Dendritic cell treated with granulocyte-macrophage colony-stimulating factor and Interleukin-4, amounts not matched to agents 40 ng/mL and 50 ng/mL, for 4 days (primary cell): ENCODE data around the gene RAP1A.

Source experiments
- H3K27ac Mint-ChIP-seq: one replicate; pipeline ENCODE4 v1.8.0; 2022; ENCODE audit warnings: mild to moderate bottlenecking, mixed read lengths
- H3K27me3 Mint-ChIP-seq: one replicate; pipeline ENCODE4 v1.8.0; 2022; ENCODE audit warnings: mild to moderate bottlenecking, mixed read lengths
- H3K36me3 Mint-ChIP-seq: one replicate; pipeline ENCODE4 v1.8.0; 2022; ENCODE audit warnings: low read depth, mixed read lengths
- H3K4me1 Mint-ChIP-seq: one replicate; pipeline ENCODE4 v1.8.0; 2022; ENCODE audit warnings: low read depth, mixed read lengths
- H3K4me3 Mint-ChIP-seq: one replicate; pipeline ENCODE4 v1.8.0; 2022; ENCODE audit warnings: mild to moderate bottlenecking, moderate library complexity, mixed read lengths
- H3K9me3 Mint-ChIP-seq: one replicate; pipeline ENCODE4 v1.8.0; 2022; ENCODE audit warnings: mixed read lengths
- intact Hi-C: fragments of 100-400 bp; cut with micrococcal nuclease; formaldehyde crosslinking; loops from one replicate; pipeline ENCODE4 v1.15.0; 2022

Gene RAP1A

GRCh38 chr1:111729946-111730681 is 110.5 kb downstream of the RAP1A start:
- no peak overlapping the region for H3K27ac Mint-ChIP-seq
- H3K36me3 Mint-ChIP-seq = peaks cover 14% of the 10 kb centered on the region
- no peaks in the 10 kb centered on the region for H3K9me3 Mint-ChIP-seq
- H3K4me1 Mint-ChIP-seq = peaks cover 11% of the 10 kb centered on the region
- H3K4me3 Mint-ChIP-seq = no peak overlapping the region
- H3K27me3 Mint-ChIP-seq = no peaks in the 10 kb centered on the region
- intact Hi-C loops = no loop called here

- Mint-ChIP-seq H3K4me3 (no peak overlapping the region), H3K27me3 (no peaks in the 10 kb centered on the region)
Measured at GRCh38 chr1:111730706-111731105, 111.1 kb downstream of the RAP1A start.

GRCh38 chr1:111731956-111732355 is 112.4 kb downstream of the RAP1A start:
- intact Hi-C loops = no loop called here
- H3K4me1 Mint-ChIP-seq = peaks cover 11% of the 10 kb centered on the region
- no peak overlapping the region for H3K4me3 Mint-ChIP-seq
- no peak overlapping the region for H3K27ac Mint-ChIP-seq
- H3K27me3 Mint-ChIP-seq = no peaks in the 10 kb centered on the region
- peaks cover 12% of the 10 kb centered on the region for H3K36me3 Mint-ChIP-seq
- H3K9me3 Mint-ChIP-seq = no peaks in the 10 kb centered on the region

More at GRCh38 chr1:111730706-111731105, 111.1 kb downstream of the RAP1A start:
- intact Hi-C loops = no loop called here
- Mint-ChIP-seq H3K4me1 (peaks cover 11% of the 10 kb centered on the region), H3K27ac (no peak overlapping the region), H3K36me3 (peaks cover 14% of the 10 kb centered on the region), H3K9me3 (no peaks in the 10 kb centered on the region)

- H3K9me3 Mint-ChIP-seq = no peaks in the 10 kb centered on the region
- intact Hi-C loops = loop anchor here (1.0 kb wide), 1 partner anchor 23 kb away; the partner anchor contains the start of gene DDX20
- peaks cover 4% of the 10 kb centered on the region for H3K27me3 Mint-ChIP-seq
- H3K36me3 Mint-ChIP-seq = peaks cover 5% of the 10 kb centered on the region
- no peak overlapping the region for H3K4me3 Mint-ChIP-seq
- H3K4me1 Mint-ChIP-seq = peaks cover 11% of the 10 kb centered on the region
- no peak overlapping the region for H3K27ac Mint-ChIP-seq
Measured at GRCh38 chr1:111732718-111733117, 113.1 kb downstream of the RAP1A start.

- no peaks in the 10 kb centered on the region for H3K36me3 Mint-ChIP-seq
- intact Hi-C loops = loop anchor here (1.0 kb wide), 1 partner anchor 22 kb away; the partner anchor contains the start of gene DDX20
- H3K27ac Mint-ChIP-seq = no peak overlapping the region
- peaks cover 8% of the 10 kb centered on the region for H3K27me3 Mint-ChIP-seq
- no peak overlapping the region for H3K4me3 Mint-ChIP-seq
- H3K4me1 Mint-ChIP-seq = peaks cover 11% of the 10 kb centered on the region
- H3K9me3 Mint-ChIP-seq = no peaks in the 10 kb centered on the region
Measured at GRCh38 chr1:111733183-111733991, 113.8 kb downstream of the RAP1A start.

GRCh38 chr1:111733992-111734341 is 114.4 kb downstream of the RAP1A start:
- no peak overlapping the region for H3K4me3 Mint-ChIP-seq
- no peak overlapping the region for H3K27ac Mint-ChIP-seq
- peaks cover 5% of the 10 kb centered on the region for H3K36me3 Mint-ChIP-seq
- H3K9me3 Mint-ChIP-seq = no peaks in the 10 kb centered on the region
- intact Hi-C loops = loop anchor here (1.0 kb wide), 1 partner anchor 21 kb away; the partner anchor contains the start of gene DDX20
- H3K4me1 Mint-ChIP-seq = peaks cover 17% of the 10 kb centered on the region
- peaks cover 12% of the 10 kb centered on the region for H3K27me3 Mint-ChIP-seq

GRCh38 chr1:111734426-111734825 is 114.8 kb downstream of the RAP1A start:
- peaks cover 9% of the 10 kb centered on the region for H3K36me3 Mint-ChIP-seq
- intact Hi-C loops = no loop called here
- H3K27me3 Mint-ChIP-seq = peaks cover 12% of the 10 kb centered on the region
- H3K4me1 Mint-ChIP-seq = peaks cover 18% of the 10 kb centered on the region
- H3K27ac Mint-ChIP-seq = no peak overlapping the region
- H3K9me3 Mint-ChIP-seq = no peaks in the 10 kb centered on the region
- no peak overlapping the region for H3K4me3 Mint-ChIP-seq

GRCh38 chr1:111734856-111735255 is 115.3 kb downstream of the RAP1A start:
- Mint-ChIP-seq H3K36me3 (peaks cover 12% of the 10 kb centered on the region), H3K27me3 (peaks cover 14% of the 10 kb centered on the region), H3K4me3 (no peak overlapping the region), H3K27ac (no peak overlapping the region), H3K4me1 (peaks cover 21% of the 10 kb centered on the region), H3K9me3 (no peaks in the 10 kb centered on the region)
- intact Hi-C loops = no loop called here

- H3K36me3 Mint-ChIP-seq = peaks cover 12% of the 10 kb centered on the region
- no peak overlapping the region for H3K27ac Mint-ChIP-seq
- intact Hi-C loops = no loop called here
- H3K4me3 Mint-ChIP-seq = no peak overlapping the region
- H3K27me3 Mint-ChIP-seq = peaks cover 19% of the 10 kb centered on the region
- peaks cover 21% of the 10 kb centered on the region for H3K4me1 Mint-ChIP-seq
- H3K9me3 Mint-ChIP-seq = no peaks in the 10 kb centered on the region
Measured at GRCh38 chr1:111735321-111735720, 115.7 kb downstream of the RAP1A start.

GRCh38 chr1:111735858-111736544 is 116.4 kb downstream of the RAP1A start:
- no peaks in the 10 kb centered on the region for H3K9me3 Mint-ChIP-seq
- peaks cover 22% of the 10 kb centered on the region for H3K4me1 Mint-ChIP-seq
- no peak overlapping the region for H3K4me3 Mint-ChIP-seq
- H3K27ac Mint-ChIP-seq = no peak overlapping the region
- intact Hi-C loops = no loop called here
- peaks cover 12% of the 10 kb centered on the region for H3K36me3 Mint-ChIP-seq
- peaks cover 26% of the 10 kb centered on the region for H3K27me3 Mint-ChIP-seq

GRCh38 chr1:111736548-111737215 is 117.1 kb downstream of the RAP1A start:
- Mint-ChIP-seq H3K27me3 (peaks cover 33% of the 10 kb centered on the region), H3K27ac (no peak overlapping the region), H3K9me3 (no peaks in the 10 kb centered on the region), H3K4me3 (no peak overlapping the region), H3K4me1 (peaks cover 24% of the 10 kb centered on the region), H3K36me3 (peaks cover 12% of the 10 kb centered on the region)
- intact Hi-C loops = no loop called here

GRCh38 chr1:111737216-111738132 is 117.9 kb downstream of the RAP1A start:
- peak overlapping the region; percentile 14 for H3K27ac Mint-ChIP-seq
- H3K36me3 Mint-ChIP-seq = peaks cover 12% of the 10 kb centered on the region
- H3K4me1 Mint-ChIP-seq = peaks cover 24% of the 10 kb centered on the region
- H3K9me3 Mint-ChIP-seq = no peaks in the 10 kb centered on the region
- H3K27me3 Mint-ChIP-seq = peaks cover 40% of the 10 kb centered on the region
- H3K4me3 Mint-ChIP-seq = peak overlapping the region; percentile 46
- intact Hi-C loops = no loop called here

GRCh38 chr1:111738133-111738435 is 118.5 kb downstream of the RAP1A start:
- intact Hi-C loops = no loop called here
- peaks cover 12% of the 10 kb centered on the region for H3K36me3 Mint-ChIP-seq
- H3K4me1 Mint-ChIP-seq = peaks cover 24% of the 10 kb centered on the region
- H3K9me3 Mint-ChIP-seq = no peaks in the 10 kb centered on the region
- H3K27ac Mint-ChIP-seq = peak overlapping the region; percentile 14
- H3K4me3 Mint-ChIP-seq = peak overlapping the region; percentile 82
- peaks cover 47% of the 10 kb centered on the region for H3K27me3 Mint-ChIP-seq
